ENCODE data around the gene ABI3BP.

GRCh38 chr3:100700708-100701107 lies 292.5 kb downstream of the ABI3BP start:
- TF ChIP-seq REST (IDR thresholded peaks at IDR 0.05; ENCODE audit: low read depth), result no peak
- TF ChIP-seq EP300 (IDR thresholded peaks at IDR 0.05; ENCODE audit: borderline replicate concordance), result no peak
- TF ChIP-seq FOXM1 (IDR thresholded peaks at IDR 0.05; ENCODE audit: borderline replicate concordance, low read depth), result no peak
- no peak for TF ChIP-seq MAX (IDR thresholded peaks at IDR 0.05)
- TF ChIP-seq EGR1 (IDR thresholded peaks at IDR 0.05), result no peak
- no peak for TF ChIP-seq CREB1 (IDR thresholded peaks at IDR 0.05; ENCODE audit: low read depth)
- TF ChIP-seq CEBPB (IDR thresholded peaks at IDR 0.05), result no peak
- TF ChIP-seq RAD21 (IDR thresholded peaks at IDR 0.05; ENCODE audit: low read depth), result no peak
- no peak for TF ChIP-seq YY1 (IDR thresholded peaks at IDR 0.05; ENCODE audit: low read depth)

Data from Ishikawa (cell line).